ENCODE measurements around the gene COL8A2.

DNA sequence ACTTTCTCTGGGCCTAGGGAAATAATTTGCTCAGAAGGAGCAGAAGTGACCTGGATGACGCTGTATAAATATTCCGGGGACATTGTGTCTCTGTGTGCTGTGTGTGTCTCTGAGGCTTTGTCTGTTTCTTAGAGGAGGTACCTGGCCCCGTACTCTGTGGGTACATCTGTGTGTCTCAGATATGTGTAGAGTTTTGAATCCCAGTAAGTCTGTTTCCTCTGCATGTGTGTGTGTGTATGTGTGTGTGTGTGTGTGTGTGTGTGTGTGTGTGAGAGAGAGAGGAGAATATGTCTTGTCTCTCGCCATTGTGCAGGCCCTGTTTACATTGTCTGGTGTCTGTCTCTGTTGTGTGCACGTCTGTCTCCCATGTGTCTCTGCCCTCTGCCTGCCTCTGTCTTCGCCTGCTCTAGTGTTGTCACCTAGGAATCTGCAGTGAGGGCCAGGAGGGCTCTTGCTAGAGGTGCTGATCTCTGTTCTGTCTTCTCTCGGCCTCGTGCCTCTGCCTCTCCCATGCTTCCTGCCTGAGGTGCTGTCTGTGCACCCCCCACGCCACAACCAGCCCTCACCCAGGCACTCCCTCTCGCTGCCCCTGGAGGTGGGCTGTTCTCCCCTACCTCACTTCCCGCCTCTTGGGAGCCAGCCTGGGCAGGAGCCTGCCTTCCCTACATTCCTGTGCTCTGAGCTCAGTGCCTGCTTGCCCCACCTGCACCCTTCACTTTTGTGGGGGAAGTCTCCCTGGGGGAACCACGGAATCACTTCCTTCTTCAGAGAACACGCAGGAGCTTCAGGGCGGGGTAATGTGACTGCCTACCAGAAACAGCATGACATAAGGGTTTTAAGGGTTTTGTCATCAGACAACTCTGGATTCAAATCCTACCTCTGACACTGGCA, 36.9 kb upstream of the COL8A2 start:
- TF ChIP-seq, protein P1, sequence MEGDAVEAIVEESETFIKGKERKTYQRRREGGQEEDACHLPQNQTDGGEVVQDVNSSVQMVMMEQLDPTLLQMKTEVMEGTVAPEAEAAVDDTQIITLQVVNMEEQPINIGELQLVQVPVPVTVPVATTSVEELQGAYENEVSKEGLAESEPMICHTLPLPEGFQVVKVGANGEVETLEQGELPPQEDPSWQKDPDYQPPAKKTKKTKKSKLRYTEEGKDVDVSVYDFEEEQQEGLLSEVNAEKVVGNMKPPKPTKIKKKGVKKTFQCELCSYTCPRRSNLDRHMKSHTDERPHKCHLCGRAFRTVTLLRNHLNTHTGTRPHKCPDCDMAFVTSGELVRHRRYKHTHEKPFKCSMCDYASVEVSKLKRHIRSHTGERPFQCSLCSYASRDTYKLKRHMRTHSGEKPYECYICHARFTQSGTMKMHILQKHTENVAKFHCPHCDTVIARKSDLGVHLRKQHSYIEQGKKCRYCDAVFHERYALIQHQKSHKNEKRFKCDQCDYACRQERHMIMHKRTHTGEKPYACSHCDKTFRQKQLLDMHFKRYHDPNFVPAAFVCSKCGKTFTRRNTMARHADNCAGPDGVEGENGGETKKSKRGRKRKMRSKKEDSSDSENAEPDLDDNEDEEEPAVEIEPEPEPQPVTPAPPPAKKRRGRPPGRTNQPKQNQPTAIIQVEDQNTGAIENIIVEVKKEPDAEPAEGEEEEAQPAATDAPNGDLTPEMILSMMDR (IDR thresholded peaks at IDR 0.05), result no peak
- no peak for TF ChIP-seq POLR2A (IDR thresholded peaks at IDR 0.05)
